Mesenchymal stem cell (in vitro differentiated cells and primary cell): ENCODE results near the gene DCPS.

ENCODE experiments used
- DNase-seq: peaks from one replicate; pipeline ENCODE4 v3.0.0-alpha.2; 2013
- H2AFZ ChIP-seq: one replicate; pipeline ENCODE4 v1.6.1; 2013; ENCODE audit warnings: low read depth, mild to moderate bottlenecking, control low read depth, inconsistent platforms, low read length, moderate library complexity
- H2AK5ac ChIP-seq: 2 replicates; pipeline ENCODE4 v1.6.1; 2013; ENCODE audit warnings: low read length, moderate library complexity, mild to moderate bottlenecking, inconsistent platforms; ENCODE audit not compliant: severe bottlenecking
- H2BK120ac ChIP-seq: one replicate; pipeline ENCODE4 v1.6.1; 2013; ENCODE audit warnings: low read depth, mild to moderate bottlenecking, inconsistent platforms, low read length, moderate library complexity
- H2BK12ac ChIP-seq, 2 experiments: one replicate each; pipeline ENCODE4 v1.6.1; 2013; ENCODE audit warnings: inconsistent platforms in 2 of 2, low read length in 2 of 2, mild to moderate bottlenecking in 2 of 2, moderate library complexity in 2 of 2, control low read depth in 1 of 2
- H2BK15ac ChIP-seq: one replicate; pipeline ENCODE4 v1.6.1; 2013; ENCODE audit warnings: mild to moderate bottlenecking, low read depth, inconsistent platforms; ENCODE audit not compliant: poor library complexity, severe bottlenecking
- H2BK5ac ChIP-seq: 2 replicates; pipeline ENCODE4 v1.6.1; 2013; ENCODE audit warnings: low read depth, mild to moderate bottlenecking, low read length, control low read depth, inconsistent platforms; ENCODE audit not compliant: poor library complexity, severe bottlenecking
- H3K14ac ChIP-seq, 2 experiments: one replicate each; pipeline ENCODE4 v1.6.1; 2013; ENCODE audit warnings: inconsistent platforms in 2 of 2, low read length in 2 of 2, control low read depth in 1 of 2, mild to moderate bottlenecking in 1 of 2, moderate library complexity in 1 of 2
- H3K18ac ChIP-seq, 2 experiments: one replicate each; pipeline ENCODE4 v1.6.1; 2013; ENCODE audit warnings: inconsistent platforms in 2 of 2, low read length in 2 of 2, control low read depth in 1 of 2, low read depth in 1 of 2, mild to moderate bottlenecking in 1 of 2
- H3K23ac ChIP-seq, 2 experiments: one replicate each; pipeline ENCODE4 v1.6.1; 2013; ENCODE audit warnings: inconsistent platforms in 2 of 2, low read length in 2 of 2, mild to moderate bottlenecking in 2 of 2, moderate library complexity in 2 of 2, control low read depth in 1 of 2
- H3K27ac ChIP-seq: 2 replicates; pipeline ENCODE4 v1.5.1; 2013; ENCODE audit warnings: mild to moderate bottlenecking, moderate library complexity, low read length, control low read depth, inconsistent platforms; ENCODE audit not compliant: poor library complexity, severe bottlenecking
- H3K27me3 ChIP-seq, 2 experiments: 2 replicates each; pipeline versions ENCODE4 v1.6.1 to v1.7.0; 2013; ENCODE audit warnings: low read length in 2 of 2, mild to moderate bottlenecking in 2 of 2, moderate library complexity in 2 of 2, control low read depth in 1 of 2, inconsistent platforms in 1 of 2; ENCODE audit not compliant: control insufficient read depth in 1 of 2, insufficient read depth in 1 of 2
- H3K36me3 ChIP-seq, 2 experiments: 2 replicates each; pipeline versions ENCODE4 v1.6.1 to v1.7.0; 2013; ENCODE audit warnings: low read length in 2 of 2, control low read depth in 1 of 2, inconsistent platforms in 1 of 2, low read depth in 1 of 2, mild to moderate bottlenecking in 1 of 2; ENCODE audit not compliant: insufficient read depth in 2 of 2, control insufficient read depth in 1 of 2
- H3K4ac ChIP-seq, 2 experiments: one replicate each; pipeline ENCODE4 v1.6.1; 2013; ENCODE audit warnings: inconsistent platforms in 2 of 2, low read length in 2 of 2, mild to moderate bottlenecking in 2 of 2, moderate library complexity in 2 of 2, control low read depth in 1 of 2, low read depth in 1 of 2
- H3K4me1 ChIP-seq: 2 replicates; pipeline ENCODE4 v1.6.1; 2013; ENCODE audit warnings: low read depth, low read length, control low read depth; ENCODE audit not compliant: control insufficient read depth, insufficient read depth
- H3K4me2 ChIP-seq: 2 replicates; pipeline ENCODE4 v1.6.1; 2013; ENCODE audit warnings: low read length, mild to moderate bottlenecking, inconsistent platforms; ENCODE audit not compliant: poor library complexity, severe bottlenecking
- H3K4me3 ChIP-seq, 2 experiments: 2 replicates each; pipeline versions ENCODE4 v1.5.1 to v1.7.0; 2013; ENCODE audit warnings: low read length in 2 of 2, mild to moderate bottlenecking in 2 of 2, control low read depth in 1 of 2, low read depth in 1 of 2; ENCODE audit not compliant: insufficient read depth in 1 of 2
- H3K79me1 ChIP-seq: replicated peaks from 2 replicates; pipeline ENCODE4 v1.6.1; 2013; ENCODE audit warnings: mild to moderate bottlenecking, control low read depth, low read length, inconsistent platforms; ENCODE audit not compliant: poor library complexity, severe bottlenecking
- H3K9ac ChIP-seq: 2 replicates; pipeline ENCODE4 v1.7.0; 2013; ENCODE audit warnings: mild to moderate bottlenecking, low read length, moderate library complexity
- H3K9me3 ChIP-seq: 2 replicates; pipeline ENCODE4 v1.7.0; 2013; ENCODE audit warnings: mild to moderate bottlenecking, low read length; ENCODE audit not compliant: control insufficient read depth
- H4K8ac ChIP-seq: one replicate; pipeline ENCODE4 v1.6.1; 2013; ENCODE audit warnings: inconsistent platforms, mild to moderate bottlenecking, low read length, moderate library complexity
- H4K91ac ChIP-seq: one replicate; pipeline ENCODE4 v1.6.1; 2013; ENCODE audit warnings: mild to moderate bottlenecking, low read length, inconsistent platforms
- WGBS: methylation state at CpG from one replicate; pipeline ENCODE4 v1.1.7; 2013; ENCODE audit warnings: mixed read lengths; 5-methylcytosine and 5-hydroxymethylcytosine counted together

The DCPS gene

DNA sequence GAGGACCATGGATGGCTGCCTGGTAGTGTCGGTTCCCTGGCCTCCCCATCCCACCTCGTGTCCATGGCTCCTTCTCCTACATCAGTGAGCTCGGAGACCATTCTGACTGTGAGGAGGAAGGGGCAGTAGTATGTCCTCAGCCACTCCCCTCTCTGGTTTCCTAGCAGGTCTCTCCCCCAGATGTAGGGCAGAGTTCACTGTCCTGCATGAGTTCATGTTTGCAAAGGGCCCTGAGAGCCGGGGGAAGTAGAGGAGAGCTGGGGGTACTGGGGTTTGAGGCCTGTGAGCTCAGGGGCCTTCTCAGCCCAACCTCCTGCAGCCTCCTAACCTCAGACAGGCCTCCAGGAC lies 33.2 kb downstream of the DCPS start:
- Histone ChIP-seq H3K18ac (peak overlapping the region; percentile 3 to 62), H3K79me1 (peaks cover 2% of the 10 kb centered on the region), H3K4me3 (no peak overlapping the region), H2AFZ (no peak overlapping the region), H3K9me3 (no peaks in the 10 kb centered on the region), H2BK5ac (no peak overlapping the region), H4K8ac (no peak overlapping the region), H3K4ac (no peak overlapping the region), H3K27me3 (no peaks in the 10 kb centered on the region), H4K91ac (no peak overlapping the region), H3K27ac (no peak overlapping the region), H2BK12ac (peak overlapping the region; percentile 1 to 95), H2AK5ac (no peak overlapping the region), H3K9ac (no peak overlapping the region), H3K4me2 (no peak overlapping the region), H3K36me3 (peaks cover 15 to 28% of the 10 kb centered on the region in 2 experiments), H3K4me1 (peaks cover 27% of the 10 kb centered on the region), H3K14ac (peak overlapping the region in 1 of 2 experiments; percentile 81), H2BK120ac (no peak overlapping the region), H3K23ac (no peak overlapping the region), H2BK15ac (no peak overlapping the region)
- WGBS: 90% methylated on average over 4 of the region's 4 CpGs
- no peak for DNase-seq

DNA sequence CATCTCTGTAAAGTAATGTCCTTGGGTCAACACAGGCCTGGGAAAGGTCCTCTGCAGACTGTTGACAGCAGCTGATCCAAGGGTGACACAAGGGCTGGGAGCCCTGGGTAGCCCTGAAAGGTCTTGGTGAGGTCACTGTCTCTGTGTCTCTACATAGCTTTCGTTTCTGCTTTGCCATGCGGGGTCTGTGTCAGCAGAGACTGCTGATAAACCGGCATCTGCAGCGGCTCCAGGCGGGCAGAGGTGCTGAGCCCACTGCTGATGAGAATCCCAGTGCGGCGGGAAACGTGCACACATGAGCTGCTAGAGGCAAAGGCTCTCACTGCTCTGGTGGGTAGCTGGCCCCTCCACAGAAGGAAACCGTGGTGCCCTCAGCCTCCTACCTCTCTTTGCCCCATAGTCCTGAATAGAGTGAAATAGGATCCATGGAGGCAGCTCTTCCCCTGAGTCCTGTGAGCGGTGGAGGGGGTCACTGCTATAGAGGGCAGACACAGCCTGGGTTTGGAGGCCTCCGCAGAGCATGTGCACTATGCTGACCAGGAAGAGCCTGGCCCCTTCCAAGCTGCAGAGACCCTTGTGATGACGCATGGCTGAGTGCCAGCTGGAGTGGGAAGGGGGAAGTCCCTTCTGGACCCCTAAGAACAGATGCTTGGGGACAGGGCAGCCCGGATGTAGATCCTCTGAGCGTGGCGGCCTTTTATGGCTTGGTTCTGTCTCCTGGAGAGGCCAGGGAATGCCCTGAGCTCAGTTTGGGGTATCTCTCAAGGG lies 33.8 kb downstream of the DCPS start:
- Histone ChIP-seq H4K8ac (no peak overlapping the region), H3K9ac (no peak overlapping the region), H4K91ac (peak overlapping the region; percentile 29), H3K4ac (no peak overlapping the region), H3K9me3 (no peaks in the 10 kb centered on the region), H3K23ac (peak overlapping the region in 1 of 2 experiments; percentile 14), H2BK15ac (no peak overlapping the region), H2BK5ac (no peak overlapping the region), H3K79me1 (peaks cover 2% of the 10 kb centered on the region), H2AK5ac (no peak overlapping the region), H3K18ac (peak overlapping the region; percentile 3 to 16), H3K4me1 (peaks cover 26% of the 10 kb centered on the region), H3K4me3 (no peak overlapping the region), H3K27ac (no peak overlapping the region), H2AFZ (no peak overlapping the region), H2BK120ac (no peak overlapping the region), H3K14ac (no peak overlapping the region), H3K27me3 (no peaks in the 10 kb centered on the region), H3K36me3 (peaks cover 19 to 28% of the 10 kb centered on the region in 2 experiments), H3K4me2 (no peak overlapping the region), H2BK12ac (peak overlapping the region; percentile 3 to 67)
- 90% methylated on average over 12 of the region's 15 CpGs for WGBS
- DNase-seq: no peak

DNA sequence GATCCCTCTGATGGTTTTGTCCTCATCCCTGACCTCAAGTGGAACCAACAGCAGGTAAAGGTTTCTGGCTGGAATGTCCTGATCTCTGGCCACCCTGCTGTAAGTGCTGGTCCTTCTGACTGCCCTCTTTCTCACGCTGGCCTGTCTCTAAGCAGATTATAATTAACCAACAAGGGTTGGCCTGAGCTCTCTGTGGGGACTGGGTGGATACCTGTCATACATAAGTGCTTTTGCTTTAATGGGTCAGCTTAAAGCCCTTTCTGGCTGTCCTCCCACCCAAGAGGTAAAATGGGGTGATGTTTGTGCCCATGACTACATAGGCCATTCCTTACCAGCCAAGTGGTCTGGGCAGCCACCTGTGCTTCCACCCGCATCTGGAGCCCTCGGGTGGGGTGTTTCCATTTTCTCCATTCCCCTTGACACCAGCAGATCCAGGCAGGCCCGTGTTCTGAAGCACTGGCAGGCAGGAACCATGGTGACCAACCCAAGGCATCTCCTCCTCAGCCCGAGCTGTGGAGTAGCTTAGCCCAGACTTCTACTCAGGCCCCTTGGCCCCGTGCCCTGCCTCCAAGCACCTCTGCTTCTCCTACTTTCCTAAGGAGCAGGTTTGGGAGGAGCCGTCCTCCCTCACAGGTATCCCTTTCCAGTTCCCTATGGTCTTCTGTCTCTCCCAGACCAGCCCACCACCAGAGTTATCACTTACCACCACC lies 34.6 kb downstream of the DCPS start:
- H3K4me3 ChIP-seq: no peak overlapping the region
- WGBS: 96% methylated on average over 7 of the region's 7 CpGs
- H3K79me1 ChIP-seq: peaks cover 2% of the 10 kb centered on the region
- H2AK5ac ChIP-seq: no peak overlapping the region
- H3K27me3 ChIP-seq: no peaks in the 10 kb centered on the region
- peaks cover 26% of the 10 kb centered on the region for H3K4me1 ChIP-seq
- H2BK5ac ChIP-seq: no peak overlapping the region
- no peak overlapping the region for H3K23ac ChIP-seq
- no peak overlapping the region for H3K27ac ChIP-seq
- H3K4ac ChIP-seq: no peak overlapping the region
- H3K4me2 ChIP-seq: no peak overlapping the region
- H3K18ac ChIP-seq: no peak overlapping the region
- no peak overlapping the region for H2BK12ac ChIP-seq
- DNase-seq: no peak
- no peak overlapping the region for H4K8ac ChIP-seq
- no peak overlapping the region for H3K9ac ChIP-seq
- no peak overlapping the region for H2AFZ ChIP-seq
- H3K9me3 ChIP-seq: no peaks in the 10 kb centered on the region
- peaks cover 25% of the 10 kb centered on the region in 2 experiments for H3K36me3 ChIP-seq
- no peak overlapping the region for H3K14ac ChIP-seq
- H2BK15ac ChIP-seq: peak overlapping the region; percentile 53
- no peak overlapping the region for H4K91ac ChIP-seq
- no peak overlapping the region for H2BK120ac ChIP-seq

DNA sequence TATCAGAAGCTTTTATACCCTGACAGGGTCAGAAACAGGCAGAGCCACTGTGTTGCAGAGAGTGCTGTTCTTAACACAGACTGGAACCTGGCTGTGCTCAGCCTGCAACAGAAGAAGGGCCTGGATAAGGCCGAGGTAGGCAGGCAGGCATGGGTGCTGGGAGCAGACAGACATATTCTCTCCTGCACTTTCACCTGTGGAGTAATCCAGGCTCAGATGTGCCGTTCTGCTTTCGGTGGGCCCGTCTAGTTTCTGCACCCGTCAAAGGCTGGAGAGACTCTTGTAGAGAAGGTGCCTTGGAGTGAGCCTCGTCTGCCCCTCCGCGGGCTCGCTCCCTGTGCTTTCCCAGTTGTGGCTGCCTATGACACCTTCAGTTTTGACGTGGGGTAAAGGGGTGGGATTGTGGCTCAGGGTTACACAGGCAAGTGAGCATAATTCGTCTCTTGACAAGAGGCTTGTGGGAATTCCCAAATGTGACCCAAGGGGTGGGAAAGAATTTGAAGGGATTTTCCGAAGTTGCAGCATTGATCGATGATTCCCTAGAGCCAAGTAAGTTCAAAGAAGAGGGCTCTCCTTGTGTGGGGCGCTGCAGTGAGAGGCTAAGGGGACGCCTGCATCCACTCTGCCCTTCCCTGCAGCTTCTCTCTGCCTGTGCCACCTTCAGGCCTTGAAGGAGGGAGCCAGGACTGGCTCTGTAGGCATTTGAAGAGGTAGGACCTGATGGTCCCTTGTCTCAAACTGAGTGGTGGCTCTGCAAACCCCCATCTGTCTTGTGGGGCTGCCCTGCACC lies 35.4 kb downstream of the DCPS start:
- H3K79me1 ChIP-seq: peaks cover 2% of the 10 kb centered on the region
- H2BK12ac ChIP-seq: peak overlapping the region in 1 of 2 experiments; percentile 22
- peak overlapping the region in 1 of 2 experiments; percentile 1 for H3K18ac ChIP-seq
- H2AK5ac ChIP-seq: no peak overlapping the region
- H3K4ac ChIP-seq: peak overlapping the region in 1 of 2 experiments; percentile 49
- peak overlapping the region; percentile 68 for H4K91ac ChIP-seq
- H3K4me1 ChIP-seq: peaks cover 26% of the 10 kb centered on the region
- peak overlapping the region in 1 of 2 experiments; percentile 19 for H3K23ac ChIP-seq
- H3K9me3 ChIP-seq: no peaks in the 10 kb centered on the region
- H3K4me2 ChIP-seq: no peak overlapping the region
- H2BK15ac ChIP-seq: peak overlapping the region; percentile 12
- no peak overlapping the region for H3K9ac ChIP-seq
- H3K36me3 ChIP-seq: peaks cover 27 to 29% of the 10 kb centered on the region in 2 experiments
- H3K27me3 ChIP-seq: no peaks in the 10 kb centered on the region
- H3K14ac ChIP-seq: no peak overlapping the region
- H3K27ac ChIP-seq: no peak overlapping the region
- no peak overlapping the region for H2BK5ac ChIP-seq
- H2AFZ ChIP-seq: no peak overlapping the region
- H4K8ac ChIP-seq: peak overlapping the region; percentile 33
- DNase-seq: peak; percentile 82
- WGBS: 84% methylated on average over 15 of the region's 15 CpGs
- H3K4me3 ChIP-seq: no peak overlapping the region
- no peak overlapping the region for H2BK120ac ChIP-seq
